Measurements from ENCODE around the gene RAB44. TPM values are rescaled to one million over a fixed set of nuclear protein-coding genes. Genes with fewer than 3 reads are reported as not detected.

The RAB44 gene
- total RNA-seq (under 1 TPM in 4 of 7 donors, not detected in 3; 0.11 to 0.15 (median 0.13) TPM), polyA plus RNA-seq (under 1 TPM; 0.04 to 0.12 TPM)
- long read RNA-seq, donor 1, partial matches to known transcripts = 0 of 1 reads
- long read RNA-seq, donor 1, other reads (novel, unspliced or antisense) = 1 of 1 reads
- long read RNA-seq, donor 2 = 0 reads
- long read RNA-seq, donor 3 = 0 reads

- intact Hi-C loops (cut with DNase I) = no loop called here
- WGBS, 3 donors = 83 to 91% (median 89%) methylated on average over 7 of the region's 7 CpGs
- peak in 1 of 5 donors; percentile 11 for DNase-seq
- no peak within 1 kb of the TSS for H3K4me3 ChIP-seq
- TF ChIP-seq CTCF (IDR thresholded peaks at IDR 0.05) (no peak), EP300 (IDR thresholded peaks at IDR 0.05) (no peak), POLR2A (IDR thresholded peaks at IDR 0.05) (no peak)
- H3K9me3 ChIP-seq = no peaks in the 10 kb centered on the region
- H3K4me1 ChIP-seq (ENCODE audit: insufficient read depth) = no peaks in the 10 kb centered on the region
- no peaks in the 10 kb centered on the region for H3K27me3 ChIP-seq
- no peak within 1 kb of the TSS for H3K27ac ChIP-seq
- no peaks in the 10 kb centered on the region for H3K36me3 ChIP-seq
These were observed at the start of gene RAB44 for GRCh38 chr6:36697481-36697903. RAB44 (plus strand) TSS chr6:36697826; CDS start chr6:36704236, 6,410 bp downstream.

- H3K36me3 ChIP-seq = no peaks in the 10 kb centered on the region
- intact Hi-C loops (cut with DNase I) = no loop called here
- H3K9me3 ChIP-seq = no peaks in the 10 kb centered on the region
- H3K4me3 ChIP-seq = no peak overlapping the region
- WGBS, 3 donors = 82 to 88% (median 86%) methylated on average over 3 of the region's 3 CpGs
- H3K4me1 ChIP-seq (ENCODE audit: insufficient read depth) = peaks cover 3% of the 10 kb centered on the region
- no peaks in the 10 kb centered on the region for H3K27me3 ChIP-seq
- DNase-seq = no peak
- TF ChIP-seq CTCF (IDR thresholded peaks at IDR 0.05) = no peak
- no peak for TF ChIP-seq EP300 (IDR thresholded peaks at IDR 0.05)
- TF ChIP-seq POLR2A (IDR thresholded peaks at IDR 0.05) = no peak
- no peak overlapping the region for H3K27ac ChIP-seq
These were observed 48.5 kb upstream of the RAB44 start for GRCh38 chr6:36649086-36649485.

- H3K4me3 ChIP-seq = no peak overlapping the region
- no peaks in the 10 kb centered on the region for H3K4me1 ChIP-seq (ENCODE audit: insufficient read depth)
- H3K9me3 ChIP-seq = no peaks in the 10 kb centered on the region
- no peak for TF ChIP-seq EP300 (IDR thresholded peaks at IDR 0.05)
- TF ChIP-seq CTCF (IDR thresholded peaks at IDR 0.05) = no peak
- no peak for TF ChIP-seq POLR2A (IDR thresholded peaks at IDR 0.05)
- no peak overlapping the region for H3K27ac ChIP-seq
- 68 to 83% (median 83%) methylated on average over 13 of the region's 13 CpGs for WGBS, 3 donors
- H3K27me3 ChIP-seq = no peaks in the 10 kb centered on the region
- DNase-seq = no peak
- no peaks in the 10 kb centered on the region for H3K36me3 ChIP-seq
- intact Hi-C loops (cut with DNase I) = no loop called here
These were observed 47.7 kb upstream of the RAB44 start for GRCh38 chr6:36649701-36650484.

- no peak for TF ChIP-seq CTCF (IDR thresholded peaks at IDR 0.05)
- TF ChIP-seq POLR2A (IDR thresholded peaks at IDR 0.05) = no peak
- TF ChIP-seq EP300 (IDR thresholded peaks at IDR 0.05) = no peak
- Histone ChIP-seq H3K36me3 (no peaks in the 10 kb centered on the region), H3K4me1 (ENCODE audit: insufficient read depth) (no peaks in the 10 kb centered on the region), H3K4me3 (no peak overlapping the region), H3K9me3 (no peaks in the 10 kb centered on the region), H3K27me3 (no peaks in the 10 kb centered on the region), H3K27ac (no peak overlapping the region)
- WGBS, 3 donors = 22 to 28% (median 25%) methylated on average over 2 of the region's 2 CpGs
- no peak for DNase-seq
- intact Hi-C loops (cut with DNase I) = no loop called here
These were observed 46.7 kb upstream of the RAB44 start for GRCh38 chr6:36650848-36651478.
